Muscle of leg (tissue), 11 donors: ENCODE data around the gene AQP6. TPM values are rescaled to one million over a fixed set of nuclear protein-coding genes. Genes with fewer than 3 reads are reported as not detected.

ENCODE experiments used
- DNase-seq: peaks from one replicate; pipeline ENCODE4 v3.0.0; 2013
- H3K27ac ChIP-seq: one replicate; pipeline ENCODE4 v1.5.1; 2013; ENCODE audit warnings: mild to moderate bottlenecking, low read length, control low read depth
- H3K27me3 ChIP-seq: one replicate; pipeline ENCODE4 v1.6.1; 2013; ENCODE audit warnings: low read length; ENCODE audit not compliant: control insufficient read depth, insufficient read depth
- H3K36me3 ChIP-seq: one replicate; pipeline ENCODE4 v1.6.1; 2013; ENCODE audit warnings: low read length; ENCODE audit not compliant: control insufficient read depth, insufficient read depth
- H3K4me1 ChIP-seq: one replicate; pipeline ENCODE4 v1.6.1; 2013; ENCODE audit warnings: low read length; ENCODE audit not compliant: control insufficient read depth, insufficient read depth
- H3K4me3 ChIP-seq: one replicate; pipeline ENCODE4 v1.5.1; 2013; ENCODE audit warnings: low read length, control low read depth
- H3K9me3 ChIP-seq: replicated peaks from 2 replicates; pipeline ENCODE4 v1.6.1; 2013; ENCODE audit warnings: low read depth, low read length; ENCODE audit not compliant: control insufficient read depth
- WGBS: methylation state at CpG from one replicate; pipeline ENCODE4 v1.1.5; 2013; ENCODE audit warnings: missing lambda C conversion rate; ENCODE audit not compliant: insufficient coverage; 5-methylcytosine and 5-hydroxymethylcytosine counted together
- polyA plus RNA-seq, 8 donors: library from polyadenylated mRNA; unstranded; fragments of 120-200 nt; gene quantifications; one replicate each; pipeline versions ENCODE4 v1.2.1 to v1.2.3, GENCODE V29; 2013; ENCODE audit warnings: inconsistent platforms in 1 of 8, low replicate concordance in 1 of 8; ENCODE audit not compliant: insufficient read length in 8 of 8, insufficient read depth in 1 of 8
- total RNA-seq: library from RNA; stranded (reverse); fragments of 120-200 nt; gene quantifications from one replicate; pipeline ENCODE4 v1.2.4, GENCODE V29; 2013

The AQP6 gene
- total and polyA plus RNA-seq, 9 donors, result 0.09 to 0.31 (median 0.14) TPM

DNA sequence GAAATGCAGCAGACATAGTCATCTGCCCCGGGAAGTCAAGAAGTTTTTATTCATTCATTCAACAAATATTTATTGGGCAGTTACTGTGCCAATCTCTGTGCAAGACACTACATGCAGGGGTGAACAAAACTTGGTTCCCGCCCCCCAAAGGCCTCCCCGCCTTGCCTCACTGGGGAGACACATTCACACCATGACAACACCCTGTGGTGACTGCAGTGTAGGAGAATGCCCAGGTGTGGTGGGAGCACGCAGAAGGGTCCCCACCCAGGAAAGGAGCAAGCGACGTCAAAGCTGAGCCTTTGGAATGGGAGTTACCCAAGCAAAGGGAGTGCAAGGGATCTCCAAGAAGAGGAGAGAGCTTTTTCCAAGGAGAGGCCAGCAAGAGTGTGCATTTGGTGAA lies 1.6 kb upstream of the AQP6 start:
- no peaks in the 10 kb centered on the region for H3K36me3 ChIP-seq
- H3K27me3 ChIP-seq, result peaks cover 55% of the 10 kb centered on the region
- peaks cover 31% of the 10 kb centered on the region for H3K4me1 ChIP-seq
- no peak overlapping the region for H3K27ac ChIP-seq
- H3K9me3 ChIP-seq, result no peaks in the 10 kb centered on the region
- WGBS, result 54% methylated on average over 3 of the region's 6 CpGs
- DNase-seq, result no peak
- H3K4me3 ChIP-seq, result no peak overlapping the region

GRCh38 chr12:49972129-49972528 lies 618 bp upstream of the AQP6 start:
- Histone ChIP-seq H3K9me3 (no peaks in the 10 kb centered on the region), H3K27me3 (peaks cover 49% of the 10 kb centered on the region), H3K27ac (no peak overlapping the region), H3K36me3 (no peaks in the 10 kb centered on the region), H3K4me1 (peaks cover 29% of the 10 kb centered on the region), H3K4me3 (no peak overlapping the region)
- 51% methylated on average over 4 of the region's 9 CpGs for WGBS
- DNase-seq, result no peak

DNA sequence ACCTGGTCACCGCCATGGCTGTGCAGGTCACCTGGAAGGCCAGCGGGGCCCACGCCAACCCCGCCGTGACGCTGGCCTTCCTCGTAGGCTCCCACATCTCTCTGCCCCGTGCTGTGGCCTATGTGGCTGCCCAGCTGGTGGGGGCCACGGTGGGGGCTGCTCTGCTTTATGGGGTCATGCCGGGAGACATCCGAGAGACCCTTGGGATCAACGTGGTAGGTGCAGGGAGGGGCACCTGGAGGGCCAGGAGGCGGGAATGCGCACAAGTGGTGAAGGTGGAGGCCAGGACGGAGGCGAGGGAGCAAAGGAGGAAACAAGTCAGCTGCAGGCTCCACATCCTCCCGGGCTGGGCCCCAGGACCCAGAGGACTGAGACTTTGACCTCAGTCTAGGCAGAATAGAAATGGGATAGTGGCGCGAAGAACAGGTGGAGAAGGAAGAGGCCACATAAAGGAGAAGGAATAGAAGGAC lies 649 bp downstream of the AQP6 start:
- H3K27ac ChIP-seq, result no peak overlapping the region
- no peaks in the 10 kb centered on the region for H3K36me3 ChIP-seq
- peaks cover 21% of the 10 kb centered on the region for H3K4me1 ChIP-seq
- peaks cover 36% of the 10 kb centered on the region for H3K27me3 ChIP-seq
- no peak for DNase-seq
- WGBS, result 81% methylated on average over 19 of the region's 19 CpGs
- no peaks in the 10 kb centered on the region for H3K9me3 ChIP-seq
- no peak overlapping the region for H3K4me3 ChIP-seq

DNA sequence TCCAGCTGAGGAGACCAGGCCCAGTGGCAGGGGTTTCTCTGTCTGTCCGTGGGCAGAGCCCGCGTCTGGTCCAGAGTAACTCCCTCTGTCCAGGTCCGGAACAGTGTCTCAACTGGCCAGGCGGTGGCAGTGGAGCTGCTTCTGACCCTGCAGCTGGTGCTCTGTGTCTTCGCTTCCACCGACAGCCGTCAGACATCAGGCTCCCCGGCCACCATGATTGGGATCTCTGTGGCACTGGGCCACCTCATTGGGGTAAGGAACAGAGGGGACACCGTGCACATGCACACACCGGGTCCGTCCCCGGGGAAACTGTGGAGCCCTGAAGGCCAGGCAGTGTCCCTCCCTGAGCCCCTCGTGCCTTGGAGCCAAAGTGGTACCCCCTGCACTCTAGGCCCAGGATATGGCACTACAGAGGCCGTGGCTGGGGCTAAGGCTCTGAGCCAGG lies 1.5 kb downstream of the AQP6 start:
- H3K27me3 ChIP-seq, result peaks cover 28% of the 10 kb centered on the region
- H3K4me3 ChIP-seq, result no peak overlapping the region
- H3K36me3 ChIP-seq, result no peaks in the 10 kb centered on the region
- 34% methylated on average over 14 of the region's 15 CpGs for WGBS
- H3K9me3 ChIP-seq, result no peaks in the 10 kb centered on the region
- peak; percentile 86 for DNase-seq
- peaks cover 30% of the 10 kb centered on the region for H3K4me1 ChIP-seq
- H3K27ac ChIP-seq, result peak overlapping the region; percentile 75

DNA sequence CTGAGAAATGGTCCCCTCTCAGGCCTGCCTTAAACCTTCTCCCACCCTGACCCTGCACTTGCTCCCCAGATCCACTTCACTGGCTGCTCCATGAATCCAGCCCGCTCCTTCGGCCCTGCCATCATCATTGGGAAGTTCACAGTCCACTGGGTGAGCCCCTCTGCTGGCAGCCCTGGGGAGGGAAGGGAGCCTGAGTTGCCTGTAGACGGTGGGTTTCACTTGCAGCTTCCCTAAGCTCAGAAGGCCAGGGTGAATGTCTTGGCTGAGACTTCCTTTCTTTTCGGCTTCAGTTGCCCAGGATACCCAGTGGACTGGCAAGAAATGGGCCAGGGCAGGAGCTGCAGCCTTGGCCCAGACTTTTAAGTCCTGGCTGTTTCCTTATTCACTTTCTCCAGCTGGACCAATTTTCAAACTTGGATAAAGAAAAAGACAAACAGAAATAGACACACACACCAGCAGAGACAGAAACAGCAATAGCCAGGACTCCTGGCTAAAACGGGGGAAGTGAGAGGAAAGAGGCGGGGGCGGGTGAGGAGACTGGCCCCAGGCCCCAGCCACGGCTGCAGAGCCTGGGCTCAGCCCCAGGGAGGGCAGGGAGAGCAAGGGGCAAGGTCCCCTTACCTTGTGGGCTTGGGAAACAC lies 2.0 kb downstream of the AQP6 start:
- Histone ChIP-seq H3K27me3 (peaks cover 22% of the 10 kb centered on the region), H3K36me3 (no peaks in the 10 kb centered on the region), H3K27ac (peak overlapping the region; percentile 75), H3K4me3 (no peak overlapping the region), H3K9me3 (no peaks in the 10 kb centered on the region), H3K4me1 (peaks cover 30% of the 10 kb centered on the region)
- peak; percentile 86 for DNase-seq
- 23% methylated on average over 5 of the region's 8 CpGs for WGBS

- H3K27ac ChIP-seq, result peak overlapping the region; percentile 75
- H3K9me3 ChIP-seq, result no peaks in the 10 kb centered on the region
- H3K4me1 ChIP-seq, result peaks cover 30% of the 10 kb centered on the region
- WGBS, result 51% methylated on average over 7 of the region's 17 CpGs
- no peaks in the 10 kb centered on the region for H3K36me3 ChIP-seq
- no peak for DNase-seq
- no peak overlapping the region for H3K4me3 ChIP-seq
- H3K27me3 ChIP-seq, result peaks cover 17% of the 10 kb centered on the region
Measured at GRCh38 chr12:49975318-49975761, 2.6 kb downstream of the AQP6 start.

- Histone ChIP-seq H3K36me3 (no peaks in the 10 kb centered on the region), H3K27me3 (peaks cover 5% of the 10 kb centered on the region), H3K4me3 (no peak overlapping the region), H3K4me1 (peaks cover 30% of the 10 kb centered on the region), H3K9me3 (no peaks in the 10 kb centered on the region), H3K27ac (no peak overlapping the region)
- WGBS, result 86% methylated on average over 1 of the region's 2 CpGs
- no peak for DNase-seq
Measured at GRCh38 chr12:49976557-49976956, 3.8 kb downstream of the AQP6 start.

GRCh38 chr12:49978125-49978524 lies 5.4 kb downstream of the AQP6 start:
- no peak for DNase-seq
- Histone ChIP-seq H3K36me3 (no peaks in the 10 kb centered on the region), H3K4me1 (peaks cover 23% of the 10 kb centered on the region), H3K4me3 (no peak overlapping the region), H3K9me3 (no peaks in the 10 kb centered on the region), H3K27me3 (peaks cover 3% of the 10 kb centered on the region), H3K27ac (no peak overlapping the region)
- 92% methylated on average over 2 of the region's 4 CpGs for WGBS

GRCh38 chr12:49979016-49979586 lies 6.4 kb downstream of the AQP6 start:
- no peak for DNase-seq
- H3K9me3 ChIP-seq, result no peaks in the 10 kb centered on the region
- peaks cover 33% of the 10 kb centered on the region for H3K4me1 ChIP-seq
- H3K27ac ChIP-seq, result peak overlapping the region; percentile 15
- H3K4me3 ChIP-seq, result no peak overlapping the region
- no peaks in the 10 kb centered on the region for H3K36me3 ChIP-seq
- 40% methylated on average over 2 of the region's 10 CpGs for WGBS
- peaks cover 3% of the 10 kb centered on the region for H3K27me3 ChIP-seq

- no peak for DNase-seq
- H3K9me3 ChIP-seq, result no peaks in the 10 kb centered on the region
- no CpG with 5 or more reads among the region's 3 CpGs for WGBS
- peaks cover 33% of the 10 kb centered on the region for H3K4me1 ChIP-seq
- H3K36me3 ChIP-seq, result peaks cover under 1% of the 10 kb centered on the region
- H3K27me3 ChIP-seq, result peaks cover 3% of the 10 kb centered on the region
- H3K27ac ChIP-seq, result no peak overlapping the region
- no peak overlapping the region for H3K4me3 ChIP-seq
Measured at GRCh38 chr12:49979791-49980190, 7.0 kb downstream of the AQP6 start.
